GM13977 (cell line): ENCODE measurements around the gene FUBP3.
"Not testable (repeated sequence)": the region's sequence is repeated elsewhere in the genome, so short reads cannot be mapped to it uniquely, and the experiment has no call there.

ENCODE experiments used
- DNase-seq: peaks from one replicate; pipeline ENCODE4 v3.0.0; 2012; ENCODE audit warnings: low spot score
- CTCF ChIP-seq: IDR thresholded peaks from 2 replicates; pipeline ENCODE4 v1.5.1; 2012; ENCODE audit warnings: mild to moderate bottlenecking, control low read depth; ENCODE audit not compliant: insufficient read depth; ENCODE audit errors: extremely low read depth, missing control alignments
- in situ Hi-C: fragments of 300-500 bp; cut with MboI; formaldehyde crosslinking; loops from one replicate; pipeline ENCODE4 v1.12.0; 2022; ENCODE audit warnings: low sequenced_read_pairs, low pct_unique_long_range_greater_than_20kb, mixed read lengths, inconsistent platforms; ENCODE audit not compliant: unreplicated experiment

The FUBP3 gene

GRCh38 chr9:130675396-130675795 is 96.0 kb downstream of the FUBP3 start:
- in situ Hi-C loops, result no loop called here
- TF ChIP-seq CTCF, result no peak
- DNase-seq, result no peak

GRCh38 chr9:130677252-130677651 is 97.9 kb downstream of the FUBP3 start:
- DNase-seq, result no peak
- in situ Hi-C loops, result no loop called here
- no peak for TF ChIP-seq CTCF

- in situ Hi-C loops, result loop anchor here (10.0 kb wide), 1 partner anchor 226 kb away; no protein-coding TSS in a partner anchor
- TF ChIP-seq CTCF, result no peak
- peak; percentile 87 for DNase-seq
Measured at GRCh38 chr9:130680836-130681768, 101.7 kb downstream of the FUBP3 start.

- in situ Hi-C loops, result loop anchor here (10.0 kb wide), 1 partner anchor 227 kb away; no protein-coding TSS in a partner anchor
- peak; percentile 71 for DNase-seq
- no peak for TF ChIP-seq CTCF
Measured at GRCh38 chr9:130681769-130682420, 102.5 kb downstream of the FUBP3 start.

GRCh38 chr9:130682421-130683121 is 103.2 kb downstream of the FUBP3 start:
- in situ Hi-C loops, result loop anchor here (10.0 kb wide), 1 partner anchor 228 kb away; no protein-coding TSS in a partner anchor
- peak; percentile 81 for DNase-seq
- peak; percentile 90 for TF ChIP-seq CTCF

GRCh38 chr9:130685104-130685503 is 105.7 kb downstream of the FUBP3 start:
- TF ChIP-seq CTCF, result no peak
- in situ Hi-C loops, result loop anchor here (10.0 kb wide), 1 partner anchor 230 kb away; no protein-coding TSS in a partner anchor
- no peak for DNase-seq

- not testable (repeated sequence) for DNase-seq
- in situ Hi-C loops, result loop anchor here (10.0 kb wide), 1 partner anchor 231 kb away; no protein-coding TSS in a partner anchor
Measured at GRCh38 chr9:130685945-130686344, 106.6 kb downstream of the FUBP3 start.
